ENCODE data around the gene XPO4. TPM values are rescaled to one million over a fixed set of nuclear protein-coding genes. Genes with fewer than 3 reads are reported as not detected.
"Not testable (repeated sequence)": the region's sequence is repeated elsewhere in the genome, so short reads cannot be mapped to it uniquely, and the experiment has no call there.

Gene XPO4
- total RNA-seq, 3 donors from 2014 or later = 13.1 to 14.6 (median 13.5) TPM

DNA sequence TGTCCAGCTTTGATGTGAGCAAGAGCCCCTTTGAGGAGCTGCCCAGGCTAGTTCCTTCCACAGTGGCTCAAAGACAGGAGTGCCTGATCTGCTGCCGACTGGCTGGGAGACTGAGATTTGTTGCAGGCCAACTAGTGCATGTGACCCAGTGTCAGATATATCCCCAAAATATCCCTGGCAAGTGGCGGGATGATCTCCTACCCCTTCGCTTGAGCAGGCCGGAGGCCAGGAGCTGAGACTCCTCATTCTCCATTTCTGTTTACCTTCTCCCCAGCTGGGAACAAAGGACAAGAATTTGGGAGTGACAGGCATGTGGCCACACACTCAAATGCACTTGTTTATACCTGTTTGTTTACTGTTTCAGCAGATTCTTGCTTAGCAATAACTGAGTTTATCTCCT is 37.1 kb upstream of the XPO4 start:
- H3K36me3 ChIP-seq (ENCODE audit: low read depth) = no peaks in the 10 kb centered on the region
- DNase-seq (no peak), ATAC-seq (no peak)
- no peaks in the 10 kb centered on the region for H3K9me3 ChIP-seq
- no peak overlapping the region for H3K4me3 ChIP-seq
- intact Hi-C loops (cut with DNase I, micrococcal nuclease) = no loop called here
- TF ChIP-seq, protein P1, sequence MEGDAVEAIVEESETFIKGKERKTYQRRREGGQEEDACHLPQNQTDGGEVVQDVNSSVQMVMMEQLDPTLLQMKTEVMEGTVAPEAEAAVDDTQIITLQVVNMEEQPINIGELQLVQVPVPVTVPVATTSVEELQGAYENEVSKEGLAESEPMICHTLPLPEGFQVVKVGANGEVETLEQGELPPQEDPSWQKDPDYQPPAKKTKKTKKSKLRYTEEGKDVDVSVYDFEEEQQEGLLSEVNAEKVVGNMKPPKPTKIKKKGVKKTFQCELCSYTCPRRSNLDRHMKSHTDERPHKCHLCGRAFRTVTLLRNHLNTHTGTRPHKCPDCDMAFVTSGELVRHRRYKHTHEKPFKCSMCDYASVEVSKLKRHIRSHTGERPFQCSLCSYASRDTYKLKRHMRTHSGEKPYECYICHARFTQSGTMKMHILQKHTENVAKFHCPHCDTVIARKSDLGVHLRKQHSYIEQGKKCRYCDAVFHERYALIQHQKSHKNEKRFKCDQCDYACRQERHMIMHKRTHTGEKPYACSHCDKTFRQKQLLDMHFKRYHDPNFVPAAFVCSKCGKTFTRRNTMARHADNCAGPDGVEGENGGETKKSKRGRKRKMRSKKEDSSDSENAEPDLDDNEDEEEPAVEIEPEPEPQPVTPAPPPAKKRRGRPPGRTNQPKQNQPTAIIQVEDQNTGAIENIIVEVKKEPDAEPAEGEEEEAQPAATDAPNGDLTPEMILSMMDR (IDR thresholded peaks at IDR 0.05) = no peak
- H3K4me1 ChIP-seq (ENCODE audit: low read depth) = peaks cover 9% of the 10 kb centered on the region

- Histone ChIP-seq H3K4me3 (no peak overlapping the region), H3K36me3 (ENCODE audit: low read depth) (no peaks in the 10 kb centered on the region), H3K9me3 (no peaks in the 10 kb centered on the region), H3K4me1 (ENCODE audit: low read depth) (peaks cover 4% of the 10 kb centered on the region)
- intact Hi-C loops (cut with DNase I, micrococcal nuclease) = no loop called here
- no peak for DNase-seq
- TF ChIP-seq, protein P1 (IDR thresholded peaks at IDR 0.05) = no peak
- ATAC-seq = no peak
These were observed 35.8 kb upstream of the XPO4 start for GRCh38 chr13:20938302-20938701.

- Histone ChIP-seq H3K4me3 (no peak overlapping the region), H3K9me3 (no peaks in the 10 kb centered on the region), H3K36me3 (ENCODE audit: low read depth) (no peaks in the 10 kb centered on the region), H3K4me1 (ENCODE audit: low read depth) (no peaks in the 10 kb centered on the region)
- DNase-seq (no peak), ATAC-seq (no peak)
- intact Hi-C loops (cut with DNase I, micrococcal nuclease) = loop anchor here (5.0 to 10.0 kb wide), 3 partner anchors 213 to 433 kb away; no protein-coding TSS in a partner anchor
- TF ChIP-seq, protein P1 (IDR thresholded peaks at IDR 0.05) = no peak
These were observed 25.2 kb upstream of the XPO4 start for GRCh38 chr13:20927596-20928257.

- DNase-seq; H3K9me3 ChIP-seq; ATAC-seq; H3K4me1 ChIP-seq (ENCODE audit: low read depth); H3K36me3 ChIP-seq (ENCODE audit: low read depth); H3K4me3 ChIP-seq: not testable (repeated sequence)
- intact Hi-C loops (cut with DNase I, micrococcal nuclease) = loop anchor here (5.0 to 10.0 kb wide), 3 partner anchors 211 to 431 kb away; no protein-coding TSS in a partner anchor
These were observed 22.8 kb upstream of the XPO4 start for GRCh38 chr13:20925395-20925790.

DNA sequence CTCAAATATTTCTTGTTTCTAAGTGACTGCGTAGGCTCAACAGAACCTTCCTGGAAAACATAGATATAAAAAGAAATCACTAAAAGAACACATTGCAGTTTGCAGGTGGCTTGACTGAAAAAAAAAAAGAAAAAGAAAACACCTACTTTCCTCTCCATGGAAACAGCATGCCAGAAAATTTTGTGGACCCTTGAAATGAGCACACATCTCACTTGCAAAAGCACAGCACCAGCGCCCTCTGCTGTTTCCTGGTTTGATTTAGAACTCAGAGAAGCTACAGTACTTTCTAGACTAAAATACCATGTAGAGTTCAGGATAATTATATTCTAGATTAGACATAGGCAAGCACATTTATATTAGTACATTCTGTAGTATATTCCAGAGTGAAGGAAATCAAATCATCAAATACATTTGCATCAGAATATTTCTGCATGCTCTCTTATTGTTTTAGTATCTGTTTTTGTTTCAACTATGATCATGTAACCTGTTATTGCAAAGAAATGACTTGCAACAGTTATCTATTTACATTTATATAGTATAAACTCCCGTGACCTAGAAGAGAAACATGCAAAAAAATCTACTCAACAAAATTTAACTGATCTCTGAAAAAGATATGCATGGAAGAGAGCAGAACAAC is 22.3 kb upstream of the XPO4 start:
- intact Hi-C loops (cut with DNase I, micrococcal nuclease) = loop anchor here (5.0 to 10.0 kb wide), 3 partner anchors 210 to 430 kb away; no protein-coding TSS in a partner anchor
- no peak overlapping the region for H3K4me3 ChIP-seq
- peak in 2 of 3 donors; percentile 58 to 96 for DNase-seq
- TF ChIP-seq, protein P1 (IDR thresholded peaks at IDR 0.05) = peak; percentile 60
- H3K4me1 ChIP-seq (ENCODE audit: low read depth) = no peaks in the 10 kb centered on the region
- no peaks in the 10 kb centered on the region for H3K36me3 ChIP-seq (ENCODE audit: low read depth)
- H3K9me3 ChIP-seq = no peaks in the 10 kb centered on the region
- ATAC-seq = peak; percentile 46

DNA sequence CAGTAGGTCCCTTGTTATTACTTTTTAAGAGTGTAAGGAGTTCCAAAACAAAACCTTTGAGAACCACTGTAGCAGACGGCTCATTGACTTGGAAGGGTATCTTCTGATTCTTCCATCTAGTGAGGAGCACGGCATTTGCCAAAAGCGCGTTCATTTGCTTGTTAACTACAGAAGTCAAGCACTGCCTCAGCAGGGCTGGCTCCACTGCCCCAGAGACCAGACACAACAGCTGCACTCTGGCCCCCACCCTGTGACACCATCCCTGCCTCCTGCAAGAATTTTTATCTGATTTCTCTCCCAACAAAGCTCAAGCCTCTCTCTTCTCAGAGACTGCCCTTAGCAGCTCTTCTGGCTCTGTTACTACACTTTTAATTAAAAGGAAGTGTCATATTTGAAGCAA is 20.7 kb upstream of the XPO4 start:
- ATAC-seq (no peak), DNase-seq (no peak)
- Histone ChIP-seq H3K36me3 (ENCODE audit: low read depth) (no peaks in the 10 kb centered on the region), H3K4me3 (no peak overlapping the region), H3K9me3 (no peaks in the 10 kb centered on the region), H3K4me1 (ENCODE audit: low read depth) (no peaks in the 10 kb centered on the region)
- TF ChIP-seq, protein P1 (IDR thresholded peaks at IDR 0.05) = no peak
- intact Hi-C loops (cut with DNase I, micrococcal nuclease) = loop anchor here (10.0 kb wide), 2 partner anchors 208 to 428 kb away; no protein-coding TSS in a partner anchor

Data from mucosa of descending colon (tissue), 3 donors.